GM21576 (cell line): ENCODE data around the gene WWC2.
"Not testable (repeated sequence)": the region's sequence is repeated elsewhere in the genome, so short reads cannot be mapped to it uniquely, and the experiment has no call there.

ENCODE experiments used
- ATAC-seq: cut with Tn5 transposase; IDR thresholded peaks from one replicate; pipeline ENCODE4 v1.9.1; 2021; ENCODE audit warnings: mild to moderate bottlenecking, moderate library complexity; ENCODE audit not compliant: unreplicated experiment

WWC2 gene

GRCh38 chr4:183100298-183100599 is 1.2 kb downstream of the WWC2 start:
- no peak for ATAC-seq

DNA sequence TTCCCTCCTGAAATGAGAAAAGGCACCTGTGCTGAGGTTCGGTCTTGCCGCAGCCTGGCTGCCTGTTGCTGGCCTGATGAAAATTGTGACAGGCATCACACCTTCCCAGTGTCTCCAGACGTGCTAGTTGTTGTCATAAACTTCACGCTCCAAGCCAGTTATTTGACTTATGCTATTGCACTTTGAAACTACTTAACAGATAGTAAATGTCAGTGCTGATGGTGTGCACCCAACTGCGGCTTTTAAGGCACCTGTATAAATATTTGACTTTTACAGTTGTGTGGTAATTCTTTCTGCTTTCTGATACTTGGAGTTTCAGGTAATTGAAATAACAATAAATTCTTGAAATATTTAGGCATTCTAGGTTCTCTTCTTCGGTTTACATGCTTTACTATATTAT is 1.8 kb downstream of the WWC2 start:
- ATAC-seq: no peak

DNA sequence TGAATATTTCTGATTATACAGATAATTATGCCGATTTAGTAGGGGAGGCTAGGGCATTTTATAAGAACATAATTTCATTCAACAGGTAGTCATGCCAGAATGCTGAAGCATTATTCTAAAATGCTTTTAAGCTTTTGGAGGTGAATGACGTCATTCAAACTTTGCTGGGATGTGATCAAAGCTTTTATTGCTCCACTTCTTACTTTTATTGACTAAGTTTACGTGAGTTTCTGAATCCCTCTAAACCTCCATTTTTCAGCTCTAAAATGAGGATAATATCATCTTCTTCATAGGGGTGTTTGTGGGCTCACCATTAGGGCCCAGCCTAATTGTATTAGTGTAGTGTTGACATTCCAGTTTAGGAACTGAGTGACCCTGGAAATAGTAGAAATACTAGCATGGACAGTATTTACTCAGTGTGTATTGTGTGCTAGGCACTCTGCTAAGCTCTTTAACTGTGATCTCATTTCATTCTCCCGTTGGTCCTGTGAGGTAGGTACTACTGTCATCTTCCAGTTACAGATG is 3.0 kb downstream of the WWC2 start:
- no peak for ATAC-seq

DNA sequence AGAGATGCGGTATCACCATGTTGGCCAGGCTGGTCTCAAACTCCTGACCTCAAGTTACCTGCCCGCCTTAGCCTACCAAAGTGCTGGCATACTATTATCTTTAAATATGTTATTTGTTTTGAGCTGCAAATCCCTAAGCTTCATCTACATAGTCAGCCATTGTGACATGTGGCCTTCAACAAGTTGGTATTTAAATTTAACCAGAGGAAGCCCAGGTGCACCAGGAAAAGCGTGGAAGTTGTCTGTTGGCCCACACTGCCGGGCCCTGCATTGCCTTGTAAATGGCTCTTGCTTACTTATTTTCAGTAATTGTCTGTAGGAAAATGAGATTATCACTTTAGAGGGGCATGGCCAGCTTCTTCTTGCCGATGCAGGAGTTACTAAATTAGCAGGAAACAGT is 6.0 kb downstream of the WWC2 start:
- no peak for ATAC-seq

GRCh38 chr4:183106839-183107238 is 7.8 kb downstream of the WWC2 start:
- ATAC-seq: no peak

- ATAC-seq: no peak
Observed at GRCh38 chr4:183107891-183108459, 8.9 kb downstream of the WWC2 start.

DNA sequence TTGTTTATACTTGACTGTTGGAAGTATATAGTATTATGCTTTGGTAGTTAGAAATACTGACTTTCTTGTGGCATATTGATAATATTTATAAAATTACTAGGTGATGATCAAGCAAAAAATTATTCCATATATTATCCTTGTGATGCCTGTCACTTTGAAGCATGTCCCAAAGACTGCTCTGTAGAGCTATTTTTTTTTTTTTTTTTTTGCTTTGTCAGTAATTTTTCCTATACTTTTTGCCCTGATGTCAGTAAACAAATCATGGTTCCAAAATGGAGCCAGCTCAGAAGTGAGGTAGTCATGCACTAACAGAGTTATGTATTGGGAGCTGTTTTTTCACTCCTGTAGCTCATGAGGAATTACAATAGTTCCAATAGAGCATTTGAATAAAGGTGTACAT is 11.2 kb downstream of the WWC2 start:
- no peak for ATAC-seq

DNA sequence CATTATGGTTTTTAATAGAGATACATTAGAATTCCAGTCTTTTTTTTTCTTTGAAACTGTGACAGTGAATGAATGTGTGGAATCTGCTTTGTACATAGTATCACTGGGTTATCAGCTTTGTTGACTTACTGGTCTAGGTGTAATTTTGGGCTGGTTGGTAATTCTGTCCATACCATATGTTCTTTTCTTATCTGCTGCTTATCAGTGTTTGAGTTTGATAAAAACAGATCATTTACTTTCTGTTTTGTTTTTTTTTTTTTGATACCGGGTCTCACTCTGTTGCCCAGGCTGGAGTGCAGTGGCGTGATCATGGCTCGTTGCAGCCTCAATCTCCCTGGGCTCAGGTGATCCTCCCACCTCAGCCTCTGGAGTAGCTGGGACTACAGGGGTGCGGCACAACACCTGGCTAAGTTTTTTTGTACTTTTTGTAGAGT is 12.4 kb downstream of the WWC2 start:
- ATAC-seq: no peak

DNA sequence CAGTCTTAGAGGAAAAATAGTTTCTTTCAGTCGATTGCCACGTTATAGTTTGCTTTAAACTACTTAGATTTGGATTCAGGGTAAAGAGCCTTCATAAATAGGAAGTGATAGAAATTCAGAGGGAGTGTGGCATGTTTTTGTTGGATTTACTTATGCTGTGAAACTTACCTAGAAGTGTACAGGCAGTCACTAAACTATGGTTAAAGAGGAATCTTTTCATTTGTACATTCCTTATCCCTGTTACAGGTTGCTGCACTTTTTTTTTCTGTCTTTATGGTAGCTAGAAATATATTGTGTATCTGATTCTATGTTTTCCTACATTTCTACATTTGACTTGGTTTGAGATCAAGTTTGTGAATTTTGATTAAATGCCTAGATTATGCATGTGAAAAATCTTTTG is 19.1 kb downstream of the WWC2 start:
- ATAC-seq: no peak

- ATAC-seq: no peak
Observed at GRCh38 chr4:183118585-183118984, 19.5 kb downstream of the WWC2 start.

- not testable (repeated sequence) for ATAC-seq
Observed at GRCh38 chr4:183121660-183122059, 22.6 kb downstream of the WWC2 start.

DNA sequence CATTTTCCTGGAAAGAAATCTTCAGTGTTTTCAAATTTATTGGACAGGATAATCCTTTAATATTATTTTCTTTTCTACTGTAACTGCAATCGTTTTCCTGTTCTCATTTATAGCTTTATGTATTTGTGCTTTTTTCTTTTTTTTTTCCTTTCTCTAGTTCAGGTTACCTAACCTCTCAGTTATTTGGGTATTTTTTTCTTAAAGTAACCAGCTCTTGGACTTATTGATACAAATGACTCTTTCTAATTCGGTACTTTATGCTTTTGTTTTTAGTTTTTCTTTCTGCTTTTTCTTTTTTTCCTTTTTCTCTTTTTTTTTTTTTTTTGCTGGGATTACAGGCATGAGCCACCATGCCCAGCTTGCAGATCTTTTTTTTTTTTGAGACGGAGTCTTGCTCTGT is 25.2 kb downstream of the WWC2 start:
- no peak for ATAC-seq

DNA sequence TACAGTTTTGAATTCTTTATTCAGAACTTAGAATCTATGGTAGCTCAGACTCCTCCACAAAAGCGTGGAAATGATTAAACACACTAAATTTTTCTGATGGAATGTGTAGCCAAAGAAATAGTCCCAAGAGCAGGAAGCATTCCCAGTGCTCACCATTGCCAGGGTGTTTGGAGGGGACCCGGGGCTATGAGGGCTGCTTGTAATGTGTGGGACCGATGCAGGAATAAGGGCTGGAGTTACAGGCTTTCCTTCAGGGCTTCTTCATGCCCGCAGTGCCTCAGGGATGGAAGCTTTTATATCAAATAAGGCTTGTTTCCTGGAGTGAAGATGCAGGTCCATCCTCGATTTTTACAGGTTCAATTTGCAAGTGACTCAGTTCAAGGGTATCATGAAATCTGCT is 25.8 kb downstream of the WWC2 start:
- no peak for ATAC-seq

GRCh38 chr4:183129125-183129524 is 30.1 kb downstream of the WWC2 start:
- no peak for ATAC-seq

GRCh38 chr4:183129675-183130074 is 30.6 kb downstream of the WWC2 start:
- ATAC-seq: no peak

- no peak for ATAC-seq
Observed at GRCh38 chr4:183130328-183131155, 31.5 kb downstream of the WWC2 start.

DNA sequence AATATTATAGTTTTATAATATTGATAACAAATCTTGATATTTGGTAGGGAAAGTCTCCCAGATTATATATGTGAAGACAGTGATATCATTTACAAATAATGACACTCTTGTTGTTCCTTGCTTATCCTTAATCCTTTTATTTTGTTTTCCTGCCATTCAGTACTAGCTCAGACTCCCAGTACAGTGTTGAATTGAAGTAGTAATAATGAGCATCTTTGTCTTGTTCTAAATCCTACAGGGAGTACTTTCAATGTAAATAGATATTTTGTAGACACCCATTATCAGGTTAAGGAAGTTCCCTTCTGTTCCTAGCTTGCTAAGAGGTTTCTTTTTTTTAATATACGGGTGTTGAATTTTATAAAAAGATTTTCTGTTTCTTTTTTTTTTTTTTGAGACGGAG is 33.0 kb downstream of the WWC2 start:
- no peak for ATAC-seq

DNA sequence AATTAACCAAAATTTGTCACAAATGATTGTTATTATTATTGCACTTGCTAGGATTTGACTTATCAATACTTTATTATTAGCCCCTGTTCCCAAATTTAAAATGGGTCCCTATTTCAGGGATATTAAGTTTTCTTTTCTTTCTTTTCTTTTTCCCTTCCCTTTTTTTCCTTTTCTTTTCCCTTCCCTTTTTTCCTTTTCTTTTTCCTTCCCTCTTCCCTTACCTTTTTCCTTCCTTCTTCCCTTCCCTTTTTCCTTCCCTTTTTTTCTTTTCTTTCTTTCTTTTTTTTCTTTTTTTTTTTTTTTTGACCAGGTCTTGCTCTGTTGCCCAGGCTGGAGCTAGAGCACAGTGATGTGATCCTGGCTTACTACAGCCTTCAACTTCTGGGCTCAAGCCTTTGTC is 33.8 kb downstream of the WWC2 start:
- no peak for ATAC-seq

GRCh38 chr4:183136855-183137254 is 37.8 kb downstream of the WWC2 start:
- no peak for ATAC-seq

DNA sequence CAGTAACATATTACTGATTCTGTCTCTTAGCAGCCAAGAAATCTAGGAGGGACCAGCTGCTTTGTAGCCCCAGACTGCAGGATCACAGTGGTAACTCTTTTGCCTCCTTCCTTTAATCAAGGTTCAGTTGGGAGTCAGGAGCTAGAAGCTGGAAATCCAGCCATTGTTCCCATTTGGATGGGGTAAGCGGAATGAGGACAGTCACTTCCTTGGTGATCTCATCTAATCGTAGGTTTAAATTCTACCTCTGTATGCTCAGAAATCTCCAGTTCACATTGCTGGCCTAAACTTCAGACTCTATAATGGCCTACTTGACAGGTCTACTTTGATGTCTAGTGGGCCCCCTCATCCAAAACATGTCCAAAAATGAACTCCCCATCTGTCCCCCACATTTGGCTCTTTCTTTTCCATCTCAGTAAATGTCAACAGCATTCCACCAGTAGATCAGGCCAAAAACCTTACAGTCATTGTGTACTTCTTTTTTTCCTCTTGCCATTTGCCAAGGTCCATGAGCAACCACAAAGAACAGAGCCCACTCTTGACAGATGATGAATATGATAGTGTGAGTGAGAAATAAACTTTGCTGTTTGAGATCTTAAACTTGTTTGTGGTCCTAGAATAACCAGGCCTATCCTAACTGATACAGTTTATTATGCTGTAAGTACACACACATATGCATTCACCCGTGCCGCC is 40.1 kb downstream of the WWC2 start:
- no peak for ATAC-seq

DNA sequence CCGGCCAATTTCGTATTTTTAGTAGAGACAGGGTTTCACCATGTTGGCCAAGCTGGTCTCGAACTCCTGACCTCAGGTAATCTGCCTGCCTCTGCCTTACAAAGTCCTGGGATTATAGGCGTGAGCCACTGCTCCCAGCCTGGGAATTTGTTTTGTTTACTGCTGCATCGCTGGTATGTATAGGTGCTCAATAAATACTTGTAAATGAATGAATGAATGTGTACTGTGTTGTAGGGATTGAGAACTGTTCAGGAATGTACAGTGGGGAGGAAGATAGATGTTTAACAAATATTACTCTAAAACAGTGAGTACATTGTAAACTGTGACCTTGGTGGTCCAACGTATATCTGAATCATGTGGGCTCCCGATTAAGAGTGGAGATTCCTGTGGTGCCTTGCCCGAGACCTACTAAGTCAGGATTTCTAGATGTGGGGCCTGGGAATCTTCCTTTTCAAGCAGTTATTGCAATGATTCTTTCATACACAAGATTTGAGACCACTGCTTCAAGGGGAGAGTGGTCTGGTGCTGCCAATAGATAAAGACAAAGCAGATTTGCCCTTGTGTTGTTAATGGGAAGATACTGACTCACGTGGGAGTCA is 41.0 kb downstream of the WWC2 start:
- ATAC-seq: no peak

DNA sequence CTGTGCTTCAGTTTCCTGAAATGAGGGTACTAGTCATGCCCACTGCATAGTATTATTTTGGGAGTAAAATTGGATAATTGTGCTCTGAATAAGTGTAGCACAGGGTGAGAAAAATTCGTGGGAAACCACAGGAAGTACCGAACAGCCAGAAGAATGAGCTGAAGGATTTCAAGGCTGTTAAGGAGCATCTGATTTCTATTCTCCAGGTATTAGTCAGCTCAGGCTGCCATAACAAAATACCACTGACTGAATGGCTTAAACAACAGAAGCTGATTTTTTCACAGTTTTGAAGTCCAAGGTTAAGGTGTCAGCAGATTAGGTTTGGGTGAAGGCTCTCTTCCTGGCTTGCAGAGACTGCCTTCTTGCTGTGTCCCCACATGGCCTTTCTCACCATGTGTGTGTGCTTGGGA is 41.9 kb downstream of the WWC2 start:
- no peak for ATAC-seq
